ENCODE results near the gene FTH1.

Gene FTH1

DNA sequence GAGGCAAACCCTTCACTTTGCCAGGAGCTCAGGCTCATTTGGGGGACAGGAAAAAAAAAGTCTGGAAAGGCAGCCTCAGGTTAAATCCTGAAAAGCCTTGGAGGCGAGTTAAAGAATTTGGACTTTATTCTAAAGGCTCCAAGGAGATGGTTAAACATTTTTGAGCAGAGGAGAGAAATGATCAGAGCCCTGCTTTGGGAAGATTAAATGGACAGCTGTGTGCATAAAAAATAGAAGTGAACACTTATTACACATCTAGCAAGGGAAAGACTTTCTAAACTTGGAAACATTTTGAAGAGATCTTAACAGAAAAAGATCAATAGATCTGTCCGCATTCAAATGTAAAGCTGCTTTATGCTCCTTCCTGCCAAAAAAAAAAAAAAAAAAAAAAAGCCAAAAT lies 41.7 kb downstream of the FTH1 start:
- DNase-seq (ENCODE audit: low spot score) (no peak), ATAC-seq (ENCODE audit: low read depth) (no peak)
- H3K27ac ChIP-seq (ENCODE audit: poor library complexity, severe bottlenecking) = no peak overlapping the region
- H3K27me3 ChIP-seq (ENCODE audit: insufficient read depth, poor library complexity, severe bottlenecking) = no peaks in the 10 kb centered on the region
- no peaks in the 10 kb centered on the region for H3K4me1 ChIP-seq (ENCODE audit: insufficient read depth, poor library complexity, severe bottlenecking)
- no peaks in the 10 kb centered on the region for H3K9me3 ChIP-seq (ENCODE audit: severe bottlenecking)
- no peak overlapping the region for H3K4me3 ChIP-seq (ENCODE audit: severe bottlenecking)
- TF ChIP-seq, protein P1, sequence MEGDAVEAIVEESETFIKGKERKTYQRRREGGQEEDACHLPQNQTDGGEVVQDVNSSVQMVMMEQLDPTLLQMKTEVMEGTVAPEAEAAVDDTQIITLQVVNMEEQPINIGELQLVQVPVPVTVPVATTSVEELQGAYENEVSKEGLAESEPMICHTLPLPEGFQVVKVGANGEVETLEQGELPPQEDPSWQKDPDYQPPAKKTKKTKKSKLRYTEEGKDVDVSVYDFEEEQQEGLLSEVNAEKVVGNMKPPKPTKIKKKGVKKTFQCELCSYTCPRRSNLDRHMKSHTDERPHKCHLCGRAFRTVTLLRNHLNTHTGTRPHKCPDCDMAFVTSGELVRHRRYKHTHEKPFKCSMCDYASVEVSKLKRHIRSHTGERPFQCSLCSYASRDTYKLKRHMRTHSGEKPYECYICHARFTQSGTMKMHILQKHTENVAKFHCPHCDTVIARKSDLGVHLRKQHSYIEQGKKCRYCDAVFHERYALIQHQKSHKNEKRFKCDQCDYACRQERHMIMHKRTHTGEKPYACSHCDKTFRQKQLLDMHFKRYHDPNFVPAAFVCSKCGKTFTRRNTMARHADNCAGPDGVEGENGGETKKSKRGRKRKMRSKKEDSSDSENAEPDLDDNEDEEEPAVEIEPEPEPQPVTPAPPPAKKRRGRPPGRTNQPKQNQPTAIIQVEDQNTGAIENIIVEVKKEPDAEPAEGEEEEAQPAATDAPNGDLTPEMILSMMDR (IDR thresholded peaks at IDR 0.05; ENCODE audit: poor library complexity, severe bottlenecking) = no peak
- no peaks in the 10 kb centered on the region for H3K36me3 ChIP-seq (ENCODE audit: low read depth)

DNA sequence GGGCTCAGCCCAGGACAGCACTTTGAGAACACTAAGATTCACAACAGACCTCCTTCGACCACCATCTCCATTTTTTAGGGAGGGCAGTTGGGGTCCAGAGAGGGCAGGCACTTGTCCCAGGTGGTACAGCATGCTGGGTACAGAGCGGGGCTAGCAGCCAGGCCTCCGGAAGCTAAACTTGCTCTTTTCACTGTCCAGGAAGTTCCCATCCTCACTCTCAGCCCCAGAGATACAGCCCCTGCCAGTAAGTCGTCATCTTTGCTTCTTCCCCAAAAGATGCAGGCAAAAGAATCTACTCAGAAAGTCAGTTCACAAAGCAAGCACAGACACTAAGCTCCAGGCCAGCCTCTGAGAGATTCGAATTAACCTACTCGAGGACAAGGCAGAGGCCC lies 43.4 kb downstream of the FTH1 start:
- ATAC-seq (ENCODE audit: low read depth) (no peak), DNase-seq (ENCODE audit: low spot score) (no peak)
- TF ChIP-seq, protein P1 (IDR thresholded peaks at IDR 0.05; ENCODE audit: poor library complexity, severe bottlenecking) = no peak
- H3K27me3 ChIP-seq (ENCODE audit: insufficient read depth, poor library complexity, severe bottlenecking) = peaks cover 3% of the 10 kb centered on the region
- H3K4me1 ChIP-seq (ENCODE audit: insufficient read depth, poor library complexity, severe bottlenecking) = no peaks in the 10 kb centered on the region
- H3K36me3 ChIP-seq (ENCODE audit: low read depth) = no peaks in the 10 kb centered on the region
- H3K27ac ChIP-seq (ENCODE audit: poor library complexity, severe bottlenecking) = no peak overlapping the region
- H3K9me3 ChIP-seq (ENCODE audit: severe bottlenecking) = no peaks in the 10 kb centered on the region
- no peak overlapping the region for H3K4me3 ChIP-seq (ENCODE audit: severe bottlenecking)

DNA sequence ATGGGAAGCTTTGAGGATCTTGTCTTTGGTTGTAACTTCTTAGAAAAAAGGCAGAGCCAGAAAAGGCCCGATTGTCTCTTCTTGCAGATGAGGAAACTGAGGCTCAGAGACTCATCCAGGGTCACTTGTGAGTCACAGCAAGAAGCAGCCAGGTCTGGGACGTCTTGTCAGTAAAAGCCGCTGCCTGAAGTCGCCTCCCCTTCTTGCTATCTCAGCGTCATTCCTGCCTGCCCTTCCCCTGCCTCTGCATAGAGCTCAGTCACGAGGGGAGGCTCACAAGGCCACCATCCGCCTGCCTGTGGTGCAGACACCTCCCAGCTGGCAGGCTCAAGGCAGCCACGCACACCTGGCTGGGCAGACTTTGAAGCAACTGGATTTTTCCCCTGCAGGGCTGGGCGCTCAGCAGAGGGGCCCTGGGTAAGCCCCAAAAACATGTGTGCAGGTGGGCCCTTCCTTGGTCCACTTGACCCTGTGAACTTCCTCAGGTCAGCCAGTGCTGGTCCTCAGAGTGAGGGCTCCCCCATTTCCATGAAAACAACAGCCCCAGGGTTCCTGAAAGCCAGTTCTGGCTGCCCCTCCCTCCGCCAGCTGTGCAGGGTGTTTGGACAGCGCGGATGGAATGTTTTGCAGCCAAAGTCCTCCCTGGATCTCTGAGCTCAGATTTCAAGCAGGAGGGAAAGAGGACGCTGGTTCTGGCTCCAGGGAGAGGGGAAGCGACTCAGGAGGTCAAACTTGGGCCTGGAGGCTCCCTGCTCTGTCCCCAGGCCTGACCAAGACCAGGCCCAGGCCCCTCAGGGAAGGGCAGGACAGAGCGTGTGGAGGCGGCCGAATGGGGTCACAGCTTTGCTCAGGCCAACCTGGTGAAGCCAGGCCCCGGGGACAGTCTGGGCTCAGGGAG lies 44.0 kb downstream of the FTH1 start:
- ATAC-seq (ENCODE audit: low read depth) (no peak), DNase-seq (ENCODE audit: low spot score) (no peak)
- Histone ChIP-seq H3K27me3 (ENCODE audit: insufficient read depth, poor library complexity, severe bottlenecking) (peaks cover 3% of the 10 kb centered on the region), H3K4me1 (ENCODE audit: insufficient read depth, poor library complexity, severe bottlenecking) (no peaks in the 10 kb centered on the region), H3K9me3 (ENCODE audit: severe bottlenecking) (no peaks in the 10 kb centered on the region), H3K36me3 (ENCODE audit: low read depth) (no peaks in the 10 kb centered on the region), H3K4me3 (ENCODE audit: severe bottlenecking) (no peak overlapping the region), H3K27ac (ENCODE audit: poor library complexity, severe bottlenecking) (no peak overlapping the region)
- TF ChIP-seq, protein P1 (IDR thresholded peaks at IDR 0.05; ENCODE audit: poor library complexity, severe bottlenecking) = no peak

DNA sequence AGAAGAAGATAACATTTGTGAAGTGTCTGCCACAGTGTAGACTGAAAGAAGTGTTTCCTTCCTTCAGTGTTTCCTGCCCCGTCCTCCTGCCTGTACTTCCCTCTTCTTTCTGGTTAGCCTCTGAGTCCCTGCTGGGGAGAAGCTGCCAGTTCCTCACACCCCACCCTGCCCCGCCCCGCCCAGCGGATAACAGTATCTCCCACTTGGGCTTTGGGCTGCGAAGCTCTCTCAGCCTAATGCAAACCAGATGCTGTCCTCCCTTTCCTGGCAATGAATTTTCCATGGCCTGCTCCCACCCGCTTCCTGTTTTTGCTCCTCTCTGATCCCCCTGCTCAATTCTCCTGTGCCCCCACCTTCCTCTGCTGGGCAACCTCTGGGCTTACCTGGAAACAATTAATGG lies 44.9 kb downstream of the FTH1 start:
- H3K4me1 ChIP-seq (ENCODE audit: insufficient read depth, poor library complexity, severe bottlenecking) = no peaks in the 10 kb centered on the region
- no peak for DNase-seq (ENCODE audit: low spot score)
- H3K27ac ChIP-seq (ENCODE audit: poor library complexity, severe bottlenecking) = no peak overlapping the region
- peaks cover 11% of the 10 kb centered on the region for H3K27me3 ChIP-seq (ENCODE audit: insufficient read depth, poor library complexity, severe bottlenecking)
- H3K36me3 ChIP-seq (ENCODE audit: low read depth) = no peaks in the 10 kb centered on the region
- TF ChIP-seq, protein P1 (IDR thresholded peaks at IDR 0.05; ENCODE audit: poor library complexity, severe bottlenecking) = no peak
- ATAC-seq (ENCODE audit: low read depth) = no peak
- no peaks in the 10 kb centered on the region for H3K9me3 ChIP-seq (ENCODE audit: severe bottlenecking)
- no peak overlapping the region for H3K4me3 ChIP-seq (ENCODE audit: severe bottlenecking)

DNA sequence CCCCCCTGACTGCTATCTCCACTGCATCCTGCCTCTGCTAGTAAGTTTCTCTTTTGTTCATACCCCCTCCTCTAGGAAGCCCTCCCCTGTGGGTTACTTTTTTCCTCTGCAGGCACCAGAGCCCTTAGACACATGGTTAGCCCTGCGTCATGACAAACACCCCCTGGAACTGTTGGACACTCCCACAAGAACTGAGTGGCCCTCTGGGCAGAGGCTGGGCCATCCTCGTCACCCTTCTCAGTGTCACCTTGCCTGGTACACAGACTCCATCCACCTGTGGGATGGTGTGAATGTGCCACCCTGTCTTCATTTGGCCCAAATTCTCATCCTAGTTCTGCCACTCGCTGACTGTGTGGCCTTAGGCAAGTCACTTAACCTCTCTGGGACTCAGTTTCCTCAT lies 46.0 kb downstream of the FTH1 start:
- no peaks in the 10 kb centered on the region for H3K9me3 ChIP-seq (ENCODE audit: severe bottlenecking)
- TF ChIP-seq, protein P1 (IDR thresholded peaks at IDR 0.05; ENCODE audit: poor library complexity, severe bottlenecking) = no peak
- no peaks in the 10 kb centered on the region for H3K4me1 ChIP-seq (ENCODE audit: insufficient read depth, poor library complexity, severe bottlenecking)
- H3K27me3 ChIP-seq (ENCODE audit: insufficient read depth, poor library complexity, severe bottlenecking) = peaks cover 11% of the 10 kb centered on the region
- ATAC-seq (ENCODE audit: low read depth) (no peak), DNase-seq (ENCODE audit: low spot score) (no peak)
- no peaks in the 10 kb centered on the region for H3K36me3 ChIP-seq (ENCODE audit: low read depth)
- no peak overlapping the region for H3K27ac ChIP-seq (ENCODE audit: poor library complexity, severe bottlenecking)
- no peak overlapping the region for H3K4me3 ChIP-seq (ENCODE audit: severe bottlenecking)
